ENCODE data around the gene ADAM19. TPM values are rescaled to one million over a fixed set of nuclear protein-coding genes. Genes with fewer than 3 reads are reported as not detected.

Gene ADAM19
- total RNA-seq, 1 experiment from 2014 or later: 62.9 TPM

DNA sequence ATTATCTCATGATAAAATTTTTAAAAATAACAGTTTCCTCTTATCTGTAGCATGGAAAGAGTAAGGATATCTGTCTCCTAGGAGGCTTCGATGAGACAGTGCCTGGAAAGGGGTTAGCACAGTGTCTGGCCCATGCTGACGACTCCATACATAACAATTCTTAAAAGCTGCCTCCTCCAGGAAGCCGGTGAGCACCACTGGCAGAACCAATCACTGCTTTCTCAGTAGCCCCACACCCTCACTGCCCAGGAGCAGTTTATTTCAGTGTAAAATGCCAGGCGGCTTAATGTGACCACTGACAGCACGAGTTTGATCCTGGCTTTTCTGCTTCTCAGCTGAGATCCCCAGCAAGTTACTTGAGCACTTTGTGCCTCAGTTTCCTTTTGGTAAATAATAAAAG is 116.7 kb downstream of the ADAM19 start:
- peaks cover 3% of the 10 kb centered on the region for H3K27me3 Mint-ChIP-seq (ENCODE audit: insufficient read depth, unreplicated experiment)
- intact Hi-C loops (cut with micrococcal nuclease; ENCODE audit: unreplicated experiment): no loop called here
- CTCF ChIA-PET: interaction anchor here (0.8 to 1.9 kb wide), 2 partner anchors 13 to 27 kb away, joined by 3 to 10 read pairs; no protein-coding TSS in a partner anchor

GRCh38 chr5:157457391-157457790 is 118.2 kb downstream of the ADAM19 start:
- TF ChIP-seq CTCF (IDR thresholded peaks at IDR 0.05; ENCODE audit: insufficient read depth in 1 of 2, low read depth in 1 of 2, low read length in 1 of 2, severe bottlenecking in 1 of 2, unreplicated experiment in 1 of 2): no peak
- intact Hi-C loops (cut with micrococcal nuclease; ENCODE audit: unreplicated experiment): no loop called here
- ChIA-PET POLR2A (no interaction called here), CTCF (interaction anchor here (0.6 kb wide), 1 partner anchor 10 kb away, joined by 7 read pairs; no protein-coding TSS in a partner anchor)
- Histone ChIP-seq H3K4me3 (ENCODE audit: low read depth, low read length) (no peak overlapping the region), H3K9me3 (no peaks in the 10 kb centered on the region), H3K4me1 (no peaks in the 10 kb centered on the region; the same call in 1 of the 2 replicates), H3K36me3 (ENCODE audit: control insufficient read depth, insufficient read depth, low read length) (no peaks in the 10 kb centered on the region), H3K27me3 (replicated peaks; ENCODE audit: control insufficient read depth, insufficient read depth, low read length) (no peaks in the 10 kb centered on the region)
- no peaks in the 10 kb centered on the region for H3K4me1 Mint-ChIP-seq (ENCODE audit: low read depth, unreplicated experiment)
- no peak for DNase-seq
- no peak overlapping the region for H3K4me3 Mint-ChIP-seq (ENCODE audit: unreplicated experiment)
- no TSS peak for BruUV-seq (replicated peaks)
- H3K36me3 Mint-ChIP-seq (ENCODE audit: insufficient read depth, unreplicated experiment): no peaks in the 10 kb centered on the region
- H3K27me3 Mint-ChIP-seq (ENCODE audit: insufficient read depth, unreplicated experiment): peaks cover 3% of the 10 kb centered on the region
- no peak overlapping the region for H3K27ac Mint-ChIP-seq (ENCODE audit: unreplicated experiment)
- H3K9me3 Mint-ChIP-seq (ENCODE audit: unreplicated experiment): no peaks in the 10 kb centered on the region

More for the DNA sequence above, 116.7 kb downstream of the ADAM19 start:
- H3K36me3 Mint-ChIP-seq (ENCODE audit: insufficient read depth, unreplicated experiment): no peaks in the 10 kb centered on the region
- peaks cover 3% of the 10 kb centered on the region for H3K4me1 Mint-ChIP-seq (ENCODE audit: low read depth, unreplicated experiment)
- no peak for TF ChIP-seq CTCF (IDR thresholded peaks at IDR 0.05; ENCODE audit: insufficient read depth in 1 of 2, low read depth in 1 of 2, low read length in 1 of 2, severe bottlenecking in 1 of 2, unreplicated experiment in 1 of 2)
- Histone ChIP-seq H3K4me1 (no peaks in the 10 kb centered on the region; the same call in 1 of the 2 replicates), H3K4me3 (ENCODE audit: low read depth, low read length) (no peak overlapping the region), H3K36me3 (ENCODE audit: control insufficient read depth, insufficient read depth, low read length) (no peaks in the 10 kb centered on the region), H3K9me3 (no peaks in the 10 kb centered on the region), H3K27me3 (replicated peaks; ENCODE audit: control insufficient read depth, insufficient read depth, low read length) (no peaks in the 10 kb centered on the region)
- no peak for DNase-seq
- no peaks in the 10 kb centered on the region for H3K9me3 Mint-ChIP-seq (ENCODE audit: unreplicated experiment)
- POLR2A ChIA-PET: no interaction called here
- no peak overlapping the region for H3K27ac Mint-ChIP-seq (ENCODE audit: unreplicated experiment)
- no peak overlapping the region for H3K4me3 Mint-ChIP-seq (ENCODE audit: unreplicated experiment)
- no TSS peak for BruUV-seq (replicated peaks)

DNA sequence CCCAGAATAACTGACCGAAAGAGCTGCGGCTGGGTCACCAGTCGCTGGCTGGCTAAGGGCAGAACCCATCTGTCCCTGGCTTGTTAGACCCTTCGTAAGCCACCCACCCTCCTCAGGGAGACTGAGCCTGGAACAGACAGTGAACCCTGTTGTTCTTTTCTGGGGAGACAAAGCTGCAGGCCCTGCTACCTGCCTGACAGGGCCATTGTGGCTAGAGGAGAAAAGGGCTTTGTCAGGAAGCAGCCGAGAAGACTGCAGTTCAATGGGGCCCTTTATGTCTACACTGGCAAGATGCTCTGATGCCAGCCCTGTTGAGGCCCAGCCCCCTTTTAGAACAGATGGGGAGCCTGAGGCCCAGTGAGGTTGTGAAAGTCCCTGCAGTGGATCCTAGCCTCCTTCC is 119.3 kb downstream of the ADAM19 start:
- no peak for TF ChIP-seq CTCF (IDR thresholded peaks at IDR 0.05; ENCODE audit: insufficient read depth in 1 of 2, low read depth in 1 of 2, low read length in 1 of 2, severe bottlenecking in 1 of 2, unreplicated experiment in 1 of 2)
- H3K4me1 Mint-ChIP-seq (ENCODE audit: low read depth, unreplicated experiment): no peaks in the 10 kb centered on the region
- ChIA-PET CTCF (no interaction called here), POLR2A (no interaction called here)
- no peaks in the 10 kb centered on the region for H3K9me3 Mint-ChIP-seq (ENCODE audit: unreplicated experiment)
- H3K27me3 ChIP-seq (replicated peaks; ENCODE audit: control insufficient read depth, insufficient read depth, low read length): no peaks in the 10 kb centered on the region
- no TSS peak for BruUV-seq (replicated peaks)
- intact Hi-C loops (cut with micrococcal nuclease; ENCODE audit: unreplicated experiment): no loop called here
- H3K27ac Mint-ChIP-seq (ENCODE audit: unreplicated experiment): no peak overlapping the region
- no peaks in the 10 kb centered on the region; the same call in 1 of the 2 replicates for H3K4me1 ChIP-seq
- no peaks in the 10 kb centered on the region for H3K9me3 ChIP-seq
- no peak for DNase-seq
- no peaks in the 10 kb centered on the region for H3K36me3 Mint-ChIP-seq (ENCODE audit: insufficient read depth, unreplicated experiment)
- H3K4me3 Mint-ChIP-seq (ENCODE audit: unreplicated experiment): no peak overlapping the region
- H3K4me3 ChIP-seq (ENCODE audit: low read depth, low read length): no peak overlapping the region
- peaks cover 3% of the 10 kb centered on the region for H3K27me3 Mint-ChIP-seq (ENCODE audit: insufficient read depth, unreplicated experiment)
- no peaks in the 10 kb centered on the region for H3K36me3 ChIP-seq (ENCODE audit: control insufficient read depth, insufficient read depth, low read length)

Measured in Caco-2 (cell line).